Activated naive CD4-positive, alpha-beta T cell treated with Interleukin-2 at 50 U/mL for 16 hours (primary cell): ENCODE results near the gene PPP2R5C.
A peak's percentile ranks its signal among the peaks of the same experiment; 100 is the strongest.

Source experiments
- DNase-seq: peaks from one replicate; pipeline ENCODE4 v3.0.0-alpha.2; 2020

Gene PPP2R5C

DNA sequence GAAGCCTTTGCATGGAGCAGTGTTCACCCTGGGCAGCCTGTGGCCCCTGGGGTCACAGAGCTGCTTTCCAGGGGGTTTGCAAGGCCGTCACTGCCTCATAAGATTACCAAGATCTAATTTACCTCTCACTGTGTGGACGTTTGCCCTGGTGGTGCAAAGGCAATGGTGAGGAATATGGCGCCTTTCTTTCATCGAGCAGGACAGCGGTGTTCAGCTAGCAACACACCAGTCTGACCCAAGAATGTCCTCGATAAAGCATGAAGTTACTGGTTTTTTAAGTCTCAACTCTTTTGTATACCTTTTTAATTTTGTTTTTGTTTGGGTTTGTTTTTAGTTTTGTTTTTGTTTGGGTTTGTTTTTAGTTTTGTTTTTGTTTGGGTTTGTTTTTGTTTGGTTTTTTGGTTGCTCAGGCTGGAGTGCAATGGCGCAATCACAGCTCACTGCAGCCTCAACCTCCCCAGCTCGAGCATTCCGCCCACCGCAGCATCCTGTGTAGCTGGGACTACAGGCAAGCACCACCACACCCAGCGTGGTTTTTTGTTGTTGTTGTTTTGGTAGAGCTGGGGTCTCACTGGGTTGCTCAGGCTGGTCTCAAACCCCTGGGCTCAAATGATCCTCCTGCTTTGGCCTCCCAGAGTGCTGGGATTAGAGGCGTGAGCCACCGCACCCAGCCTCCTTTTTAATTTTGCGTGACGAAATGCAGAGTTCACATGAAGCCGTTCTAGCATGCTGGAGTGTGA lies 57.9 kb downstream of the PPP2R5C start:
- peak; percentile 72 for DNase-seq

DNA sequence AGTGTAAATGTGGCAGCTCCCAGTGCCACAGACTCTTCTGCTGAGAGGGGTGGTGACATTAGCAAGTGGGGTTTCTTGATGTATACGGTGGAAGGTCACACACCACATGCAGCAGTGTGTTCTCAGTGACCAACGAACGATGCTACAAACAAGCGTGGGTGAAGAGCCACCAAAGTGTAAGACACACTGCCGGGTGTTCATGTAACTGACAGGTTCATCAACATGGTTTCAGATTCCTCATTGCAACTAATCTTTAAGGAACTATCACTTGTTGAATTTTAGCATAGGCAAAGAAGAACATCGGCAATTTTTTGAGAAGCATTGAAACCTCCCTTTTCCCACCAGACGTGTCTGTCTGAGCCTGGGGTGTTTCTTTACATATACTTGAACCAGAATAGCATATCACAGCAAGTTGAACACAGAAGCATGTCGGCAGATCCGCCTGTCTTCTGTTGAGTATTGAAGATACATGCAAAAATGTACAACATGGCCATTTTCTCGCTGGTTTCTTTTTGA lies 58.8 kb downstream of the PPP2R5C start:
- DNase-seq: peak; percentile 51

DNA sequence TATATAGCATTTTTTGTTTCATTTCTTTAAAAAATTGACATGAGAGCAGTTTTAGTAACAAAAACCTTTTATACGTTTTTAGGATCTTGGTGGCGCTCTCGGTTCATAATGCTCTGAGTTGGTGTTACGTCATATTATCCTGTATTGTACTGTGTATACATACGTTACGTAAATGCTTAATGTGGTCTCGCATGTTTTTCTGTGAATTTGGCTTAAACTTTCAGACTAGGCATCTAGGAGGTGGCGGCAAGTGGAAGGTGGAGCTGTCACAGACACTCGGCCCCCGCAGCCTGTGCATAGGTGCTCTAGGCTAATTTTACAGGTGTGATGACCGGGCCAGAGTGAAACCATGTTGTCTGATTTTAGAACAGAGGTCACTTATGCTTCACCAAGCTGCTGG lies 60.0 kb downstream of the PPP2R5C start:
- DNase-seq: peak; percentile 65

DNA sequence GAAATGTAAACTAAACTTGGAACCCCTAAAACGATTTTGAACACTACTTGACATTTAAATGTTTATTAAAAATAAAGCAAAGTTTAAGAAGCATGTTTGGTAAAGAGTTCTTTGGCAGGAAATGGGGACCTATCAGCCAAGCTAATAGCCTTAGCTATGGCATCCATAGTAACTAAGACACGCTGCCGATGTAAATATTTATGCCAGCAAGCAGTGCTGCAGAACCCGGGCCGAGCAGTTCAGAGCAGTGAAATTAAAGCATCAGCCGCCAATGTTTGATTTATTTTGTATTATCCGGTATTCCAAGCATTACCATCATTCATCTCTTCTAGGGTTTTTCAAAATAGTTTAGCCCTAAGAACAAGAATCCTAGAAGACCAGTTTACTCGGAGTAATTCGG lies 61.6 kb downstream of the PPP2R5C start:
- DNase-seq: no peak

DNA sequence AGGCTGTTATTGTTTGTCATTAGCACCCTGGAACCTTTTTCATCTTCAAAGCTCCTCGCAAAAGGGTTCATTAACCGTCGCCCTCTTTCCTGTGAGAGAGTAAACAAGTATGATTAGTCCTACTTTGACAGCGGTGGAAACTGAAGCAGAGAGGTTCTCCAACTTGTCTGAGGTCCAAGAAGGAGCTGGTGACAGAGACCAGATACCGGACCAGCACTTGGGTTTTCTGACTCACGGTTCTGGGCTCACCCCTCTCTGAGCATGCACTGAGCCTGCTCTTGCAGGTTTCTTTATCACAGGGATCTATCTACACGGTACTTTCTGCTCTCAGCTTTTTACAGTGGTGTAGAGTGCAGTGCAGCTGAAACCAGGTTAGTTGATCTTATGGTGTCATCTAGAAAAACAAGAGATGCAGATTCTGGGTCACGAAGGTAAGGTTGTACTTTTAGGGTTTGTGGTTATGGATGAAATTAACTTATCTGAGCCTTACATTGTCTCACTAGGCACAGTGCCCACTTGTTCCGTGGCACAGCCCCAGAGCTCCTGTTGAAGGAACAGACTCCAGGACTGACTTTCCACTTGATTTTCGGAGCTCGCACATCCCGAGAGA lies 62.1 kb downstream of the PPP2R5C start:
- DNase-seq: peak; percentile 87

- DNase-seq: no peak
These were observed 62.8 kb downstream of the PPP2R5C start for GRCh38 chr14:101824339-101824727.

GRCh38 chr14:101825797-101826196 lies 64.3 kb downstream of the PPP2R5C start:
- no peak for DNase-seq

GRCh38 chr14:101826351-101826750 lies 64.8 kb downstream of the PPP2R5C start:
- no peak for DNase-seq

DNA sequence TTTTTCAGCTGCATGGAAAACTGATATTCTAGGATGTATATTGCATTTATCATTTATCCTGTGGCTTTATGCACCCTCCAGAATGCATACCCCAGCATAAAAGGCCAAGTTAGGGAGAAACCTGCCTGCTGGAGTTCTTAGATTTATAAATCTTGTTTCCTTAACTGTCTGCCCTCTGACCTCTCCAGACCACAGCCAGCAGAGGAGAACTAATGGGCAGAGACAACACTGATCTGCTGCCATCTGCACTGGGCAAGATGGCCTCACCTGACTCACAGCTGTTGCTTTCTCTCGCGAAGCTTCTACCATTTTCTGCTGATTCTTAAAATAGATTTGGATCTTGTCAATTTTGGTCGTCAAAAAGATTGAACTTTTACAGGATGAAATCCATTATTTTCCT lies 65.8 kb downstream of the PPP2R5C start:
- DNase-seq: no peak

GRCh38 chr14:101828046-101828445 lies 66.5 kb downstream of the PPP2R5C start:
- DNase-seq: no peak

GRCh38 chr14:101830271-101830670 lies 68.8 kb downstream of the PPP2R5C start:
- DNase-seq: no peak

- no peak for DNase-seq
These were observed 71.5 kb downstream of the PPP2R5C start for GRCh38 chr14:101833045-101833444.

DNA sequence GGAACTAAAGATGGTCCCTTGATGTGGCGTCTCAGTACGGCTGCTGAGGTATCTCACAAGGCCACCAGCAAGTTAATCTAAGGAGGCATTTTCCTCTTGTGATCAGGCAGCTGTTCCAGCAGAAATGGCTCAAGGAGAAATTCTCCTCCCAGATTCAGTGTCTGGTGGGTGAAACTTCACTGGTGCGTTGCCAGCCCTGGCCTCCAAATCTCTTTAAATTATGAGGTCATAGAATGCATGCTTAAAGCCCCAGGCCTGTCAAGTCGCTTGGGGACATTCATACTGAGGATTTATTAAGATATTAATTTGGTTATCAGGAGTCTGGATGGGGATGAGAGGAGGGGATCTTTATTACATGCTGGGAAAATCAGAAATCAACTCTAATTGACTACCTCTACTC lies 72.9 kb downstream of the PPP2R5C start:
- no peak for DNase-seq

- no peak for DNase-seq
These were observed 73.5 kb downstream of the PPP2R5C start for GRCh38 chr14:101834800-101835547.

DNA sequence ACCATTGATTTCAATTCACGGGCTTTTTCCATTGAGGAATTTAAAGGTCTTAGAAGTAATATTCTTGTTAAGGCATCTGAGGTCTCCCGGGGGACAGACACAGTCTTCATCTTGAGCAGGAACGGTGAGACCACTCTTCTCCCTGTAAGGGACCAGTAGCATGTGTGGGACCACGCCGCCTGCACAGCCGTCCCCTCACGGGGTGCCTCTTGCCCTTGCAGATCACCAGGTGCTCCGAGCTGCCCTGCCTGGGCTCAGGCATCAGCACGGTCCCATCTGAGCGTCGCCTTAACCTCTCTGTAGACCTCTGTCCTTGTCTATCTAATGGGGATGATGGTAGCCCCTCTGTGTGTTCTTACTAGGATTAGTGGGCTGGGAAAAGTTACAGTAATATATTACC lies 74.1 kb downstream of the PPP2R5C start:
- DNase-seq: no peak

DNA sequence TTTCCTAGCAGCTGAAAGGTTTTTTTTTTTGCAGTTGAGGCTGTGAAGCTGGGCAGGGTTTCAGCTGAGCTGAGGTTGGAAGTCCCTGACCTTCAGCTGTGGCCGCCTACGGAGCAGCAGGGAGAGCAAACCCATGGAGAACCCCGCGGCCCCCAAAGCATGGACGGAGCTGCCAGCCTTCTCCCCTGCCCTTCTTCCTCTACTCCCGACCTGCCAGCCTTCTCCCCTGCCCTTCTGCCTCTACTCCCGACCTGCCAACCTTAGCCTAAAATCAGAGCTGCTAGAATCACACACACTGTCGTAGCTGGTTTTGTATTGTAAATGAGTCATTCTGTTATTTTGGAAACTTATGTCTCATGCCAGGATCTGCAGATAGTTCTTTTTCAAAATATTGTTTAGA lies 74.6 kb downstream of the PPP2R5C start:
- DNase-seq: no peak

GRCh38 chr14:101838476-101838875 lies 77.0 kb downstream of the PPP2R5C start:
- no peak for DNase-seq

- peak; percentile 49 for DNase-seq
These were observed 77.7 kb downstream of the PPP2R5C start for GRCh38 chr14:101839236-101839635.

GRCh38 chr14:101839661-101840060 lies 78.2 kb downstream of the PPP2R5C start:
- DNase-seq: no peak

- DNase-seq: no peak
These were observed 79.3 kb downstream of the PPP2R5C start for GRCh38 chr14:101840649-101841369.

- DNase-seq: no peak
These were observed 81.5 kb downstream of the PPP2R5C start for GRCh38 chr14:101843038-101843437.

DNA sequence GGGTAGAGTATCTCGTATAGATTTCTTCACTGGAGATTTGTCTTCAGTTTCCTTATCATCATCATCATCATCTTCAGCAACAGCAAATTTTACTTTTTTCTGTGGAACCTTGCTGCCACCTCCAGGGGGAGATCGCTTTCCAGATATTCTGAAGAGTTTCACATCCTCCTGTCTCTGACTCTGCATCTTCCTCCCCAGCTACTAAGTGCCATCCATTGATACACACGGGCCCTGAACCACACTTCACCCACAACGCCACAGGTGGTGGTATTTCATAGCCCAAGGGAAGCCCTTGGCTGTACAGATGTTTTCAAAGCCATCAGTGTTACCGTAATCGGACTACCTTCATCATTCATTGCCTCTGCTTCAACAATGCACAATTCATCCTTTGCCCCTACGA lies 82.2 kb downstream of the PPP2R5C start:
- peak; percentile 62 for DNase-seq

DNA sequence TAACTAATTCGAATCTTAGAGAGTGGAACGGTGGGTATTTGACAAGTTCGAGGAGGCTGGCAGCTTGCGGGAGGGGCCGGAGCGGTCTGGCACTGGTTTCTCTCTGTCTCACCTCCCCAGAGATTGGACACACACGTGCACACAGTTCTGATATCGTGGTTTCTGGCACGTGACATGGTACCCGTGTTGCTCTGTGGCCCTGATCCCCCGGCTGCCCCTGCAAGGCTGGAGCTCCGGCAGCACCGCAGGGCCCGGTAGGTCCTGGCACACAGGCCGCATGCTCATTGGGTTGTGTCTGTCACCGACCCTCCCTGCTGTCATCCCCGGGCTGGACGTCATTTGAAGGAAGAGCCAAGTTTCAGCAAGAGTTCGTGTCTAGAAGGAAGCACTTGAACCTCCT lies 82.7 kb downstream of the PPP2R5C start:
- DNase-seq: no peak
